Liver (tissue), 9 donors: ENCODE data around the gene NT5DC1. TPM values are rescaled to one million over a fixed set of nuclear protein-coding genes. Genes with fewer than 3 reads are reported as not detected.

Experiments
- DNase-seq: peaks from one replicate; pipeline ENCODE4 v3.0.0-alpha.2; 2017; ENCODE audit warnings: low spot score
- H3K27ac ChIP-seq, 2 donors: one replicate each; pipeline ENCODE4 v1.7.0; 2013; ENCODE audit warnings: inconsistent platforms in 2 of 2, low read length in 2 of 2, control low read depth in 1 of 2, low read depth in 1 of 2, mild to moderate bottlenecking in 1 of 2
- H3K27me3 ChIP-seq, 4 donors: one replicate each; pipeline versions ENCODE4 v1.6.1 to v1.7.0; 2013; ENCODE audit warnings: low read length in 3 of 4, inconsistent platforms in 1 of 4, mild to moderate bottlenecking in 1 of 4, moderate library complexity in 1 of 4; ENCODE audit not compliant: control insufficient read depth in 4 of 4, insufficient read depth in 4 of 4
- H3K36me3 ChIP-seq, 4 donors: one replicate each; pipeline versions ENCODE4 v1.6.1 to v1.7.0; 2013; ENCODE audit warnings: low read length in 3 of 4, mild to moderate bottlenecking in 3 of 4, low read depth in 1 of 4, moderate library complexity in 1 of 4; ENCODE audit not compliant: control insufficient read depth in 4 of 4, insufficient read depth in 3 of 4
- H3K4me1 ChIP-seq, 4 donors: one replicate each; pipeline versions ENCODE4 v1.6.1 to v1.7.0; 2013; ENCODE audit warnings: low read length in 3 of 4, mild to moderate bottlenecking in 3 of 4, moderate library complexity in 1 of 4; ENCODE audit not compliant: control insufficient read depth in 4 of 4, insufficient read depth in 4 of 4
- H3K4me3 ChIP-seq, 3 donors: one replicate each; pipeline versions ENCODE4 v1.6.1 to v1.7.0; 2013; ENCODE audit warnings: low read length in 3 of 3, control low read depth in 1 of 3, low read depth in 1 of 3, mild to moderate bottlenecking in 1 of 3
- H3K9ac ChIP-seq, 2 donors: one replicate each; pipeline ENCODE4 v1.7.0; 2013; ENCODE audit warnings: low read length in 2 of 2, mild to moderate bottlenecking in 2 of 2, moderate library complexity in 2 of 2, control low read depth in 1 of 2, low read depth in 1 of 2
- H3K9me3 ChIP-seq, 4 donors: one replicate each; pipeline versions ENCODE4 v1.6.1 to v1.7.0; 2013; ENCODE audit warnings: low read length in 3 of 4; ENCODE audit not compliant: control insufficient read depth in 4 of 4
- ATF3 ChIP-seq: IDR thresholded peaks from 2 replicates; pipeline ENCODE4 v1.6.1; 2016; ENCODE audit warnings: antibody characterized with exemption
- CTCF ChIP-seq: fragments of 150-350 bp; IDR thresholded peaks from 2 replicates; pipeline ENCODE4 v1.5.1; 2017; ENCODE audit warnings: improper control_type of control experiment, low read depth, low read length; ENCODE audit not compliant: missing input control
- EGR1 ChIP-seq, 2 donors: IDR thresholded peaks; 2 replicates each; pipeline ENCODE4 v1.6.1; 2016 to 2018; ENCODE audit warnings: antibody characterized with exemption in 2 of 2, low read depth in 2 of 2
- FOXA1 ChIP-seq: IDR thresholded peaks from 2 replicates; pipeline ENCODE4 v1.6.1; 2016; ENCODE audit warnings: antibody characterized with exemption
- FOXA2 ChIP-seq: IDR thresholded peaks from 2 replicates; pipeline ENCODE4 v1.6.1; 2016; ENCODE audit warnings: antibody characterized with exemption
- HNF4A ChIP-seq, 2 donors: conservative IDR thresholded peaks; 2 replicates each; pipeline ENCODE4 v1.6.1; 2016; ENCODE audit warnings: antibody characterized with exemption in 2 of 2, mild to moderate bottlenecking in 2 of 2
- HNF4G ChIP-seq: IDR thresholded peaks from 2 replicates; pipeline ENCODE4 v1.6.1; 2016; ENCODE audit warnings: antibody characterized with exemption
- JUND ChIP-seq, 2 donors: IDR thresholded peaks; 2 replicates each; pipeline ENCODE4 v1.6.1; 2016; ENCODE audit warnings: antibody characterized with exemption in 2 of 2
- MAX ChIP-seq: IDR thresholded peaks from 2 replicates; pipeline ENCODE4 v1.6.1; 2016; ENCODE audit warnings: antibody characterized with exemption
- NR2F2 ChIP-seq: IDR thresholded peaks from 2 replicates; pipeline ENCODE4 v1.6.1; 2016; ENCODE audit warnings: antibody characterized with exemption
- RAD21 ChIP-seq, 2 donors: IDR thresholded peaks; 2 replicates each; pipeline ENCODE4 v1.6.1; 2016; ENCODE audit warnings: antibody characterized with exemption in 2 of 2, mild to moderate bottlenecking in 2 of 2
- REST ChIP-seq: IDR thresholded peaks from 2 replicates; pipeline ENCODE4 v1.6.1; 2016; ENCODE audit warnings: antibody characterized with exemption, mild to moderate bottlenecking
- RXRA ChIP-seq, 2 donors: IDR thresholded peaks; 2 replicates each; pipeline ENCODE4 v1.6.1; 2017 to 2018; ENCODE audit warnings: antibody characterized with exemption in 2 of 2, mild to moderate bottlenecking in 1 of 2
- SP1 ChIP-seq: IDR thresholded peaks from 2 replicates; pipeline ENCODE4 v1.6.1; 2018; ENCODE audit warnings: antibody characterized with exemption, mild to moderate bottlenecking
- TAF1 ChIP-seq: conservative IDR thresholded peaks from 2 replicates; pipeline ENCODE4 v1.6.1; 2016; ENCODE audit warnings: antibody characterized with exemption, mild to moderate bottlenecking
- YY1 ChIP-seq: IDR thresholded peaks from 2 replicates; pipeline ENCODE4 v1.6.1; 2016; ENCODE audit warnings: antibody characterized with exemption, mild to moderate bottlenecking
- ZBTB33 ChIP-seq: IDR thresholded peaks from 2 replicates; pipeline ENCODE4 v1.6.1; 2016; ENCODE audit warnings: antibody characterized with exemption
- WGBS: extraction: QIAGEN DNeasy Blood & Tissue Kit; methylation state at CpG from one replicate; pipeline ENCODE4 v1.1.7; 2013; 5-methylcytosine and 5-hydroxymethylcytosine counted together
- polyA plus RNA-seq, 2 donors: library from polyadenylated mRNA; stranded (reverse) in 1 of 2; unstranded in 1 of 2; fragments of 200-250 nt in 1 of 2; fragments of >200 nt in 1 of 2; fragmentation: Nextera tagmentation in 1 of 2; extraction: Ambion mirVana in 1 of 2; gene quantifications; one replicate each; pipeline versions ENCODE4 v1.2.1 to v1.2.3, GENCODE V29; 2013 to 2015
- total RNA-seq, 2 donors: library from RNA; depleted of rRNA; stranded (reverse); fragments of >200 nt; gene quantifications; one replicate each; pipeline ENCODE4 v1.2.3, GENCODE V29; 2014
- donor health status: healthy.
- donor health status: healthy.
- donor health status: healthy.
- donor health status: healthy.
- donor health status: healthy.

NT5DC1 gene
- total and polyA plus RNA-seq, 4 donors: 10.4 to 31.4 (median 23.3) TPM

- peak; percentile 20 for TF ChIP-seq ATF3
- peak; percentile 58 for TF ChIP-seq MAX
Observed at GRCh38 chr6:116060572-116061283, 39.9 kb upstream of the NT5DC1 start, which contains the start of gene FRK (continued).

- no peak for TF ChIP-seq RAD21 (IDR thresholded peaks at IDR 0.05)
- no peak for TF ChIP-seq HNF4A (conservative IDR thresholded peaks at IDR 0.05)
- TF ChIP-seq TAF1: no peak
- TF ChIP-seq FOXA1: no peak
- TF ChIP-seq SP1: no peak
- no peak for TF ChIP-seq REST
- no peak for TF ChIP-seq YY1
- no peak for TF ChIP-seq NR2F2
- TF ChIP-seq RXRA (IDR thresholded peaks at IDR 0.05): no peak
- no peak for TF ChIP-seq ZBTB33
- TF ChIP-seq FOXA2: no peak
- no peak for TF ChIP-seq CTCF
- no peak for TF ChIP-seq JUND (IDR thresholded peaks at IDR 0.05)
- no peak for TF ChIP-seq EGR1 (IDR thresholded peaks at IDR 0.05; ENCODE audit: low read depth in 2 of 2)
- TF ChIP-seq HNF4G: no peak
- H3K4me3 ChIP-seq: no peak overlapping the region
- H3K9ac ChIP-seq: no peak overlapping the region
- H3K4me1 ChIP-seq: peaks cover under 1 to 24% (median 9%) of the 10 kb centered on the region in 4 donors
- H3K36me3 ChIP-seq: no peaks in the 10 kb centered on the region
- H3K9me3 ChIP-seq: no peaks in the 10 kb centered on the region
- 95% methylated on average over 4 of the region's 4 CpGs for WGBS
- no peaks in the 10 kb centered on the region for H3K27me3 ChIP-seq
- no peak for DNase-seq
- H3K27ac ChIP-seq: no peak overlapping the region
Observed at GRCh38 chr6:116062496-116062895, 38.2 kb upstream of the NT5DC1 start.
